Measurements from ENCODE around the gene RIF1.

Gene RIF1

DNA sequence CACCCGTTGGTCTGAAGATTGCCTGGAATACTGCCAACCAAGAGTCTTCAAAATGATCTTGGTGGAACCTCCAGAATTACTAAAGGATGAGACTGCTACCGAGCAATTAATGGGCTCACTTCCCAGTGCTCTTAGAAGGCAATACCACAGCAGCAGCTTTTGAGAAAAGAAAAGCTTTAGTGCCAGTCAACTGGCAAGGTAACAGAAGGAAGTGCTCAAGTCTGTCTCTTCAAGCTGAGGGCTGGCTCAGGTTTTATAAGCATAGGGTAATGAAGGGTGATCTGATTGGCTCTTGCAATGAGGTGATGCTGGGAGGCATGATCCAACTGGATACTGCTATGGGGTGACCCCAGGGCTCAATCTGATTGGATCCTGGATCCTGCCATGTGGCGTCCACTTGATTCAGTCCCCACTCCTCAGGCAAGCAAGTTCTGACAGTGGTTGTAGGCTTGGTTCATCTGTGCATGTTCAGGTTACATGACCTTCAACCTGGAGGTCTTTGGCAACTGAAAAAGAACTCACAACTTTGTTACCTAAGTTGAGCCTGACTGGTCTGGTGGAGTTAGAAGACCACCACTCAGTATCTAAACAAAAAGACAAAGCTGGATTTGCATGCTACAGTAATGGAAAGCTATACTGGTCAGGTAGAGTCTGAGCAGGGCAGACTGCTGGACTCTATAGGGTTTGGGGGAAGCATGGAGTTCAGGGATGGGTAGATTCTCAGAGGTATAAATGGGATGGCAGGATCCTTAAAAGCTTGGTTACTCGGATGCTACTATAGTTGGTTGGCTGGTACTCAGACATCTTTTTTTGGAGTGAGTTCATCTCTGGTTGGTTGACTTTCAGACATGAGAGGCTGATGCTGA, 14.0 kb upstream of the RIF1 start:
- Histone ChIP-seq H3K9me3 (ENCODE audit: control insufficient read depth, insufficient read depth, low read depth, low read length) (no peaks in the 10 kb centered on the region), H3K36me3 (ENCODE audit: control insufficient read depth in 2 of 2, insufficient read depth in 1 of 2, low read length in 2 of 2) (no peaks in the 10 kb centered on the region), H3K4me1 (ENCODE audit: control insufficient read depth, insufficient read depth, low read length) (no peaks in the 10 kb centered on the region), H3K4me3 (ENCODE audit: low read depth, low read length) (no peak overlapping the region), H3K27ac (ENCODE audit: extremely low read depth, low read depth, low read length) (no peak overlapping the region)
- TF ChIP-seq ZNF704 (tag by site-specific recombination; IDR thresholded peaks at IDR 0.05), result no peak
- TF ChIP-seq, protein P1, sequence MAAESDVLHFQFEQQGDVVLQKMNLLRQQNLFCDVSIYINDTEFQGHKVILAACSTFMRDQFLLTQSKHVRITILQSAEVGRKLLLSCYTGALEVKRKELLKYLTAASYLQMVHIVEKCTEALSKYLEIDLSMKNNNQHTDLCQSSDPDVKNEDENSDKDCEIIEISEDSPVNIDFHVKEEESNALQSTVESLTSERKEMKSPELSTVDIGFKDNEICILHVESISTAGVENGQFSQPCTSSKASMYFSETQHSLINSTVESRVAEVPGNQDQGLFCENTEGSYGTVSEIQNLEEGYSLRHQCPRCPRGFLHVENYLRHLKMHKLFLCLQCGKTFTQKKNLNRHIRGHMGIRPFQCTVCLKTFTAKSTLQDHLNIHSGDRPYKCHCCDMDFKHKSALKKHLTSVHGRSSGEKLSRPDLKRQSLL (tag by site-specific recombination; IDR thresholded peaks at IDR 0.05), result no peak
- no peak for TF ChIP-seq TCF7L2 (IDR thresholded peaks at IDR 0.05; ENCODE audit: borderline replicate concordance, low read depth, low read length)
- TF ChIP-seq, protein P2, sequence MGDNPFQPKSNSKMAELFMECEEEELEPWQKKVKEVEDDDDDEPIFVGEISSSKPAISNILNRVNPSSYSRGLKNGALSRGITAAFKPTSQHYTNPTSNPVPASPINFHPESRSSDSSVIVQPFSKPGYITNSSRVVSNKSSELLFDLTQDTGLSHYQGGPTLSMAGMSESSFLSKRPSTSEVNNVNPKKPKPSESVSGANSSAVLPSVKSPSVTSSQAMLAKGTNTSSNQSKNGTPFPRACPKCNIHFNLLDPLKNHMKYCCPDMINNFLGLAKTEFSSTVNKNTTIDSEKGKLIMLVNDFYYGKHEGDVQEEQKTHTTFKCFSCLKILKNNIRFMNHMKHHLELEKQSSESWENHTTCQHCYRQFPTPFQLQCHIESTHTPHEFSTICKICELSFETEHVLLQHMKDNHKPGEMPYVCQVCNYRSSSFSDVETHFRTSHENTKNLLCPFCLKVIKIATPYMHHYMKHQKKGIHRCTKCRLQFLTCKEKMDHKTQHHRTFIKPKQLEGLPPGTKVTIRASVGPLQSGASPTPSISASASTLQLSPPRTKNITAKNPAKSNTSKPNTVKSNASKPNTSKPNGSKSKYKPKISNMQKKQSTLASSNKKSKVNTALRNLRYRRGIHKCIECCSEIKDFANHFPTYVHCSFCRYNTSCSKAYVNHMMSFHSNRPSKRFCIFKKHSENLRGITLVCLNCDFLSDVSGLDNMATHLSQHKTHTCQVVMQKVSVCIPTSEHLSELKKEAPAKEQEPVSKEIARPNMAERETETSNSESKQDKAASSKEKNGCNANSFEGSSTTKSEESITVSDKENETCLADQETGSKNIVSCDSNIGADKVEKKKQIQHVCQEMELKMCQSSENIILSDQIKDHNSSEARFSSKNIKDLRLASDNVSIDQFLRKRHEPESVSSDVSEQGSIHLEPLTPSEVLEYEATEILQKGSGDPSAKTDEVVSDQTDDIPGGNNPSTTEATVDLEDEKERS (tag by site-specific recombination; IDR thresholded peaks at IDR 0.05), result no peak
- TF ChIP-seq, protein P3, sequence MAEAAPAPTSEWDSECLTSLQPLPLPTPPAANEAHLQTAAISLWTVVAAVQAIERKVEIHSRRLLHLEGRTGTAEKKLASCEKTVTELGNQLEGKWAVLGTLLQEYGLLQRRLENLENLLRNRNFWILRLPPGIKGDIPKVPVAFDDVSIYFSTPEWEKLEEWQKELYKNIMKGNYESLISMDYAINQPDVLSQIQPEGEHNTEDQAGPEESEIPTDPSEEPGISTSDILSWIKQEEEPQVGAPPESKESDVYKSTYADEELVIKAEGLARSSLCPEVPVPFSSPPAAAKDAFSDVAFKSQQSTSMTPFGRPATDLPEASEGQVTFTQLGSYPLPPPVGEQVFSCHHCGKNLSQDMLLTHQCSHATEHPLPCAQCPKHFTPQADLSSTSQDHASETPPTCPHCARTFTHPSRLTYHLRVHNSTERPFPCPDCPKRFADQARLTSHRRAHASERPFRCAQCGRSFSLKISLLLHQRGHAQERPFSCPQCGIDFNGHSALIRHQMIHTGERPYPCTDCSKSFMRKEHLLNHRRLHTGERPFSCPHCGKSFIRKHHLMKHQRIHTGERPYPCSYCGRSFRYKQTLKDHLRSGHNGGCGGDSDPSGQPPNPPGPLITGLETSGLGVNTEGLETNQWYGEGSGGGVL (tag by site-specific recombination; IDR thresholded peaks at IDR 0.05), result no peak
- TF ChIP-seq ZNF37A (tag by site-specific recombination; IDR thresholded peaks at IDR 0.05), result no peak
- TF ChIP-seq, protein P4, sequence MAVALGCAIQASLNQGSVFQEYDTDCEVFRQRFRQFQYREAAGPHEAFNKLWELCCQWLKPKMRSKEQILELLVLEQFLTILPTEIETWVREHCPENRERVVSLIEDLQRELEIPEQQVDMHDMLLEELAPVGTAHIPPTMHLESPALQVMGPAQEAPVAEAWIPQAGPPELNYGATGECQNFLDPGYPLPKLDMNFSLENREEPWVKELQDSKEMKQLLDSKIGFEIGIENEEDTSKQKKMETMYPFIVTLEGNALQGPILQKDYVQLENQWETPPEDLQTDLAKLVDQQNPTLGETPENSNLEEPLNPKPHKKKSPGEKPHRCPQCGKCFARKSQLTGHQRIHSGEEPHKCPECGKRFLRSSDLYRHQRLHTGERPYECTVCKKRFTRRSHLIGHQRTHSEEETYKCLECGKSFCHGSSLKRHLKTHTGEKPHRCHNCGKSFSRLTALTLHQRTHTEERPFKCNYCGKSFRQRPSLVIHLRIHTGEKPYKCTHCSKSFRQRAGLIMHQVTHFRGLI (tag by site-specific recombination; IDR thresholded peaks at IDR 0.05), result no peak
- no peak for TF ChIP-seq FEZF1 (tag by site-specific recombination; IDR thresholded peaks at IDR 0.05)
- no peak for TF ChIP-seq ZBTB20 (tag by site-specific recombination; IDR thresholded peaks at IDR 0.05)
- no peak for TF ChIP-seq ZBTB11 (tag by site-specific recombination; conservative IDR thresholded peaks at IDR 0.05; ENCODE audit: low read depth)
- TF ChIP-seq ZNF473 (tag by site-specific recombination; IDR thresholded peaks at IDR 0.05), result no peak
- TF ChIP-seq ZNF23 (tag by site-specific recombination; IDR thresholded peaks at IDR 0.05; ENCODE audit: borderline replicate concordance), result no peak
- TF ChIP-seq GLI4 (tag by site-specific recombination; IDR thresholded peaks at IDR 0.05), result no peak
- TF ChIP-seq KLF1 (tag by site-specific recombination; IDR thresholded peaks at IDR 0.05), result no peak
- ChIA-PET CTCF (no interaction called here), POLR2A (no interaction called here)

Measured in HEK293 (cell line).